Immature natural killer cell (primary cell): ENCODE data around the gene SCG2. TPM values are rescaled to one million over a fixed set of nuclear protein-coding genes. Genes with fewer than 3 reads are reported as not detected.
"Not testable (repeated sequence)": the region's sequence is repeated elsewhere in the genome, so short reads cannot be mapped to it uniquely, and the experiment has no call there.

ENCODE experiments used
- DNase-seq, 3 donors: peaks; one replicate each; pipeline ENCODE4 v3.0.0; 2022; ENCODE audit warnings: mixed read lengths in 1 of 3
- H3K27ac Mint-ChIP-seq, 6 donors: one replicate each; pipeline ENCODE4 v1.8.0; 2020; ENCODE audit warnings: mixed read lengths in 6 of 6, mild to moderate bottlenecking in 5 of 6, inconsistent platforms in 4 of 6, moderate library complexity in 3 of 6
- H3K27me3 Mint-ChIP-seq, 3 donors: one replicate each; pipeline ENCODE4 v1.8.0; 2020 to 2021; ENCODE audit warnings: low read depth in 3 of 3, mild to moderate bottlenecking in 3 of 3, mixed read lengths in 3 of 3, moderate library complexity in 3 of 3, inconsistent platforms in 1 of 3
- H3K36me3 Mint-ChIP-seq, 3 donors: one replicate each; pipeline ENCODE4 v1.8.0; 2020; ENCODE audit warnings: mixed read lengths in 3 of 3, inconsistent platforms in 2 of 3, mild to moderate bottlenecking in 2 of 3
- H3K4me1 Mint-ChIP-seq, 2 donors: one replicate each; pipeline ENCODE4 v1.8.0; 2020; ENCODE audit warnings: inconsistent platforms in 2 of 2, mild to moderate bottlenecking in 2 of 2, mixed read lengths in 2 of 2, moderate library complexity in 1 of 2
- H3K4me3 Mint-ChIP-seq, 5 donors: one replicate each; pipeline ENCODE4 v1.8.0; 2020; ENCODE audit warnings: mild to moderate bottlenecking in 5 of 5, mixed read lengths in 5 of 5, inconsistent platforms in 3 of 5, moderate library complexity in 3 of 5
- H3K9me3 Mint-ChIP-seq, 6 donors: one replicate each; pipeline ENCODE4 v1.8.0; 2020; ENCODE audit warnings: mild to moderate bottlenecking in 6 of 6, mixed read lengths in 6 of 6, inconsistent platforms in 4 of 6, moderate library complexity in 3 of 6
- polyA plus RNA-seq, 3 donors: library from polyadenylated mRNA; unstranded; fragments of 300-500 nt; fragmentation: Illumina TruSeq; gene quantifications; one replicate each; pipeline ENCODE4 v1.2.3, GENCODE V29; 2021

The SCG2 gene
- polyA plus RNA-seq, 3 donors from 2014 or later, result not detected

DNA sequence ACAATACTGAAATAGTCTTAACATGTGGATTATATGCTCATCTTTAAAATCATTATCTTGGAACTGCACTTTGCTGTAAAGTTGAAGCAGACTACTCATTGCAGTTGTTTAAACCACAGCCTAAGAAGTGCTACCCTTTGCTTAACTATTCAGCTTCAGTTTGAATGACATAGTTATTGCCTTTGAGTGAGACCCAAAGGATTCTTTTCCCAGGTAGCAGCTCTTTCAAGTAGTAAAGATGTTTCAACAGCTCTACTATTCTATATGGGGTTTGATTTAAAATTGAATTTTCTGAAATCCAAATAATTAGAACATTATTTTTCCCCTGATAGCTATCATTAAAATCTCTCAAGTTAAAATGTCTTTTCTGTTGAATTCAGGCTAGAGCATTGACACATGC is 1.1 kb downstream of the SCG2 start:
- Mint-ChIP-seq H3K4me1 (no peaks in the 10 kb centered on the region), H3K9me3 (peaks cover 0 to 2% (median 0%) of the 10 kb centered on the region in 6 donors), H3K4me3 (no peak overlapping the region), H3K27ac (no peak overlapping the region), H3K27me3 (peaks cover 0 to 4% (median 2%) of the 10 kb centered on the region in 3 donors), H3K36me3 (no peaks in the 10 kb centered on the region)
- no peak for DNase-seq

GRCh38 chr2:223599640-223600380 is 2.4 kb downstream of the SCG2 start:
- Mint-ChIP-seq H3K4me1 (no peaks in the 10 kb centered on the region), H3K27me3 (peaks cover 0 to 2% (median 2%) of the 10 kb centered on the region in 3 donors), H3K27ac (no peak overlapping the region), H3K36me3 (no peaks in the 10 kb centered on the region), H3K9me3 (peaks cover 0 to 4% (median 0%) of the 10 kb centered on the region in 6 donors), H3K4me3 (no peak overlapping the region)
- DNase-seq, result no peak

DNA sequence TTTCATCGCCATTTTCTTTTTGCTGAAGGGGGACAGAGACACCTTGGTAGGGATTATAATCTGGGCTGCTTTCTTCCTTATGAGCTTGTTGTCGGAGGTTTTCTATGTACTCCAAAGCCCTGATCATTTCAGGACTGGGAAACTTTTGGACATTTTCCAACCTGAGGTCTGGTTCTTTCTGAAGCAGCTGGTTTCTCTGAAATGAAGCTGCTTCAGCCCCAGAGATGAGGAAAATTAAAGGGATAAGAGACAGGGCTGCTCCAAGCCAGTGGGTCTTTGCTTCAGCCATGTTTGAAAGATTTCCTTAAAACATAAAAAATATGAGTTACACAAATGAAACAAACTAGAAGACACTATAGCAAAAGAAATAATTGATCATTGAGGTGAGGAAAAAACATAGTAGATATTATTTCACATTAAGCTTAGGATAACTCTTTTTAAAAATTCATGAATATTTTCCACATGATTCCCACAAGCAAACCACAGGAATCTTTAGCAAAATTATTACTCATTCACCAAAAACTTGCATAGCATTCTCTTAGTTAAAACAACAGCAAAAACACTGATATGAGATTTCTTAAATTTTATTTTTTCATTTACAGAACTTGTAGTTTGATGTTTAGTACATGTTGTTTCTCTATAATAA is 3.0 kb downstream of the SCG2 start:
- Mint-ChIP-seq H3K36me3 (no peaks in the 10 kb centered on the region), H3K4me3 (no peak overlapping the region), H3K4me1 (no peaks in the 10 kb centered on the region)

DNA sequence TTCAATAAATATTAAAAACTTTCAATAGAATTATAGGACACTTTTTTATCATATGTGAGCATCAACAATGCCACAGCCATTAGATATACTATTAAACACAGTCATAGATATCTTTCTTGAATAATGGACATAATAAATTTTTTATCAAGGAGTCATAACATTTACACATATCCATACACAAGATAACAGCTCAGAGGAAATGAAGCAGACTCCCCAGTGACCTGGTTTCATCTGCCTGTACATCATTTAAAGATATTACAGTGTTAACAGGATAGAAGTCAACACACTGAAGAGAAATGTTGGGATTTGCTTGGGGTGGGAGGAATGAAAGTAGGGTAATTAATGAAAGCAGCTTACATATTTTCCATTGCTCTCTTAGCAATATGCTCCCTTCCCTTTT is 5.1 kb downstream of the SCG2 start:
- Mint-ChIP-seq H3K9me3 (peaks cover 0 to 6% (median under 1%) of the 10 kb centered on the region in 6 donors), H3K27ac (no peak overlapping the region), H3K4me1 (no peaks in the 10 kb centered on the region), H3K36me3 (no peaks in the 10 kb centered on the region), H3K27me3 (peaks cover 0 to 2% (median 2%) of the 10 kb centered on the region in 3 donors), H3K4me3 (no peak overlapping the region)
- DNase-seq, result no peak

More for the DNA sequence above, 3.0 kb downstream of the SCG2 start:
- H3K9me3 Mint-ChIP-seq, result peaks cover 0 to 6% (median 0%) of the 10 kb centered on the region in 6 donors
- peaks cover 0 to 2% (median 2%) of the 10 kb centered on the region in 3 donors for H3K27me3 Mint-ChIP-seq
- H3K27ac Mint-ChIP-seq, result no peak overlapping the region
- DNase-seq, result no peak

- H3K27me3 Mint-ChIP-seq, result peaks cover 0 to 2% (median 2%) of the 10 kb centered on the region in 3 donors
- peaks cover 0 to 6% (median under 1%) of the 10 kb centered on the region in 6 donors for H3K9me3 Mint-ChIP-seq
- no peak for DNase-seq
- H3K4me1 Mint-ChIP-seq, result no peaks in the 10 kb centered on the region
- no peaks in the 10 kb centered on the region for H3K36me3 Mint-ChIP-seq
- H3K27ac Mint-ChIP-seq, result no peak overlapping the region
- no peak overlapping the region for H3K4me3 Mint-ChIP-seq
These were observed 6.0 kb downstream of the SCG2 start for GRCh38 chr2:223596208-223596607.

- Mint-ChIP-seq H3K9me3 (peaks cover 0 to 6% (median under 1%) of the 10 kb centered on the region in 6 donors), H3K4me1 (no peaks in the 10 kb centered on the region), H3K27me3 (peaks cover 0 to 2% (median 0%) of the 10 kb centered on the region in 3 donors), H3K27ac (no peak overlapping the region), H3K4me3 (no peak overlapping the region), H3K36me3 (no peaks in the 10 kb centered on the region)
- DNase-seq, result no peak
These were observed 7.3 kb downstream of the SCG2 start for GRCh38 chr2:223594831-223595230.

DNA sequence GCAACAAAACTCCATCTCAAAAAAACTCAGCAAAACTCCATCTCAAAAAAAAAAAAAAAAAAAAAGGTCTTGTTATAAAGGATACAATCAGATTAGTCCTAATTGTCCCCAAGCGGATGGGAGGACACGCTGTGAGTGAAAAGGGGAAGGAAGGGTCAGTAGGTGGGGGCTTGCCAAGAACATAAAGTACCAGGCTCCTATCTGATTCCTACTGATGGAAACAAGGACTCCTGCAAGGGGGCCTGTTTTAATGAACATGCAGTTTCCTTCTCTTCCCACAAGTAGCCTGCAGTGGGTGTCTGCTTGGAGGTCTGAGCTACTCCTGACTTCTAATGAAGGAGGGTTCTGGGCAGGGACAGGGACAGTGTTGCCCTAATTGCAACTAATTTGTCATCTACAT is 7.9 kb downstream of the SCG2 start:
- H3K27ac Mint-ChIP-seq, result no peak overlapping the region
- H3K27me3 Mint-ChIP-seq, result peaks cover 0 to 2% (median 0%) of the 10 kb centered on the region in 3 donors
- H3K36me3 Mint-ChIP-seq, result no peaks in the 10 kb centered on the region
- no peak for DNase-seq
- no peaks in the 10 kb centered on the region for H3K4me1 Mint-ChIP-seq
- peaks cover 0 to 6% (median under 1%) of the 10 kb centered on the region in 6 donors for H3K9me3 Mint-ChIP-seq
- no peak overlapping the region for H3K4me3 Mint-ChIP-seq

- not testable (repeated sequence) for H3K9me3 Mint-ChIP-seq, H3K4me3 Mint-ChIP-seq, H3K36me3 Mint-ChIP-seq, H3K4me1 Mint-ChIP-seq, DNase-seq, H3K27me3 Mint-ChIP-seq, H3K27ac Mint-ChIP-seq
These were observed 9.5 kb downstream of the SCG2 start for GRCh38 chr2:223592689-223593088.

GRCh38 chr2:223591596-223591995 is 10.6 kb downstream of the SCG2 start:
- no peak overlapping the region for H3K4me3 Mint-ChIP-seq
- DNase-seq, result no peak
- H3K27ac Mint-ChIP-seq, result no peak overlapping the region
- no peaks in the 10 kb centered on the region for H3K4me1 Mint-ChIP-seq
- no peaks in the 10 kb centered on the region for H3K36me3 Mint-ChIP-seq
- H3K27me3 Mint-ChIP-seq, result peaks cover 0 to 5% (median 0%) of the 10 kb centered on the region in 3 donors
- peaks cover 0 to 6% (median 0%) of the 10 kb centered on the region in 6 donors for H3K9me3 Mint-ChIP-seq

GRCh38 chr2:223590964-223591363 is 11.2 kb downstream of the SCG2 start:
- H3K4me1 Mint-ChIP-seq, result no peaks in the 10 kb centered on the region
- H3K9me3 Mint-ChIP-seq, result peaks cover 0 to 6% (median 0%) of the 10 kb centered on the region in 6 donors
- no peak overlapping the region for H3K4me3 Mint-ChIP-seq
- H3K36me3 Mint-ChIP-seq, result no peaks in the 10 kb centered on the region
- H3K27ac Mint-ChIP-seq, result no peak overlapping the region
- peaks cover 0 to 7% (median 0%) of the 10 kb centered on the region in 3 donors for H3K27me3 Mint-ChIP-seq
- DNase-seq, result no peak

- DNase-seq, result no peak
- peaks cover 0 to 4% (median 0%) of the 10 kb centered on the region in 6 donors for H3K9me3 Mint-ChIP-seq
- H3K27ac Mint-ChIP-seq, result no peak overlapping the region
- peaks cover 0 to 6% (median 0%) of the 10 kb centered on the region in 3 donors for H3K27me3 Mint-ChIP-seq
- no peak overlapping the region for H3K4me3 Mint-ChIP-seq
- no peaks in the 10 kb centered on the region for H3K4me1 Mint-ChIP-seq
- H3K36me3 Mint-ChIP-seq, result no peaks in the 10 kb centered on the region
These were observed 12.3 kb downstream of the SCG2 start for GRCh38 chr2:223589901-223590300.

DNA sequence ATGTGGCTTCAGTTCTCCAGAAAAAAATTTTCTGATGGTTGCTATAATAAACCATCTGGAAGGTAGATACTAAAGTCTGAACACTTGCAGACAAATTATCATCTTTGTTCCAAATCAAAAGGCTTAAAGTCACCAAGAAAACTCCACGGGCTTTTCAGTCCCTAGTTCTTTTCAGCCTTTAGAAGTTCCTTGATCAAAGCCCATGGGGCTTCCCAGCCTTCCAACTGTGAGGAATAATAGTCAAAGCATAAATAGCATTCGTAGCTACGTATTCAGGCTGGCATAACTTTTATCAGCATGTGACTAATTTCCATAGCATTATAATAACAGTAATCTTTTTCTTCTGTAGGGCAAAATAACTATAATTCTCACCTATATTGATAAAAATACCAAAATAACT is 13.9 kb downstream of the SCG2 start:
- H3K27me3 Mint-ChIP-seq, result peaks cover 0 to 5% (median 0%) of the 10 kb centered on the region in 3 donors
- H3K27ac Mint-ChIP-seq, result no peak overlapping the region
- H3K36me3 Mint-ChIP-seq, result no peaks in the 10 kb centered on the region
- no peaks in the 10 kb centered on the region for H3K4me1 Mint-ChIP-seq
- peaks cover 0 to 4% (median 0%) of the 10 kb centered on the region in 6 donors for H3K9me3 Mint-ChIP-seq
- DNase-seq, result no peak
- no peak overlapping the region for H3K4me3 Mint-ChIP-seq

- no peak overlapping the region for H3K27ac Mint-ChIP-seq
- H3K4me1 Mint-ChIP-seq, result no peaks in the 10 kb centered on the region
- H3K36me3 Mint-ChIP-seq, result no peaks in the 10 kb centered on the region
- peaks cover 0 to 5% (median 0%) of the 10 kb centered on the region in 3 donors for H3K27me3 Mint-ChIP-seq
- no peaks in the 10 kb centered on the region for H3K9me3 Mint-ChIP-seq
- no peak overlapping the region for H3K4me3 Mint-ChIP-seq
- no peak for DNase-seq
These were observed 14.9 kb downstream of the SCG2 start for GRCh38 chr2:223587301-223587700.

DNA sequence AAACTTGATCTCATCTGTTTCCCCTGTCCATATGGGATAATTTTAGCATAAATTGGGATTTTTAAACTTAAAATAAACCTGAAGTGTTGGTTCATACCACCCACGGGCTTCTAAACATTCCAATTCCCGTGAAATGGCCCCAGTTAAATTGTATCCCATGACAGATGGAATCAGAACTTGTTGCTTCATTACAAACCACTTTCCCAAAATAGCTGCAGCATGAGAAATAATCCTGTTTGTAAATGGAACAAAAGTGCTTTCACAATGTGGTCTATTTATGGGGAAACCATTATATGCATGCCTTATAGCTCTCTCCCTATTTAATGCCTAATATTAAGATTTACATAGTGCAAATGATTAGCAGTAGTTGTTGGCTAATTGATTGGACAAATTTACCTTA is 15.9 kb downstream of the SCG2 start:
- H3K36me3 Mint-ChIP-seq, result no peaks in the 10 kb centered on the region
- H3K27me3 Mint-ChIP-seq, result peaks cover 0 to 5% (median 0%) of the 10 kb centered on the region in 3 donors
- no peak for DNase-seq
- no peak overlapping the region for H3K4me3 Mint-ChIP-seq
- H3K27ac Mint-ChIP-seq, result no peak overlapping the region
- no peaks in the 10 kb centered on the region for H3K4me1 Mint-ChIP-seq
- H3K9me3 Mint-ChIP-seq, result no peaks in the 10 kb centered on the region
